ENCODE data around the gene EPN2.

The EPN2 gene

GRCh38 chr17:19372866-19373504 lies 135.8 kb downstream of the EPN2 start:
- DNase-seq (ENCODE audit: low read depth), result no peak
- no peak for TF ChIP-seq CTCF (conservative IDR thresholded peaks at IDR 0.05; ENCODE audit: low read length)
- H3K4me3 ChIP-seq (ENCODE audit: low read length), result no peak overlapping the region

- no peak for DNase-seq (ENCODE audit: low read depth)
- H3K4me3 ChIP-seq (ENCODE audit: low read length), result no peak overlapping the region
- TF ChIP-seq CTCF (conservative IDR thresholded peaks at IDR 0.05; ENCODE audit: low read length), result no peak
Observed at GRCh38 chr17:19374136-19374535, 137.0 kb downstream of the EPN2 start.

- no peak overlapping the region for H3K4me3 ChIP-seq (ENCODE audit: low read length)
- TF ChIP-seq CTCF (conservative IDR thresholded peaks at IDR 0.05; ENCODE audit: low read length), result no peak
- no peak for DNase-seq (ENCODE audit: low read depth)
Observed at GRCh38 chr17:19375732-19376131, 138.6 kb downstream of the EPN2 start.

- no peak for DNase-seq (ENCODE audit: low read depth)
- TF ChIP-seq CTCF (conservative IDR thresholded peaks at IDR 0.05; ENCODE audit: low read length), result no peak
- H3K4me3 ChIP-seq (ENCODE audit: low read length), result peak overlapping the region; percentile 64
Observed at GRCh38 chr17:19376811-19377210, 139.6 kb downstream of the EPN2 start.

GRCh38 chr17:19377602-19378415 lies 140.6 kb downstream of the EPN2 start:
- TF ChIP-seq CTCF (conservative IDR thresholded peaks at IDR 0.05; ENCODE audit: low read length), result no peak
- H3K4me3 ChIP-seq (ENCODE audit: low read length), result peak overlapping the region; percentile 83

GRCh38 chr17:19378416-19379360 lies 141.5 kb downstream of the EPN2 start, which contains the start of gene MAPK7:
MAPK7 (plus strand) TSS chr17:19378498; CDS start chr17:19378901, 403 bp downstream.
- TF ChIP-seq CTCF (conservative IDR thresholded peaks at IDR 0.05; ENCODE audit: low read length), result no peak
- peak within 1 kb of the TSS; percentile 83 for H3K4me3 ChIP-seq (ENCODE audit: low read length)
- DNase-seq (ENCODE audit: low read depth), result no peak

More at GRCh38 chr17:19377602-19378415, 140.6 kb downstream of the EPN2 start:
- peak; percentile 99 for DNase-seq (ENCODE audit: low read depth)
